ENCODE measurements around the gene PDE4B.

PDE4B gene

DNA sequence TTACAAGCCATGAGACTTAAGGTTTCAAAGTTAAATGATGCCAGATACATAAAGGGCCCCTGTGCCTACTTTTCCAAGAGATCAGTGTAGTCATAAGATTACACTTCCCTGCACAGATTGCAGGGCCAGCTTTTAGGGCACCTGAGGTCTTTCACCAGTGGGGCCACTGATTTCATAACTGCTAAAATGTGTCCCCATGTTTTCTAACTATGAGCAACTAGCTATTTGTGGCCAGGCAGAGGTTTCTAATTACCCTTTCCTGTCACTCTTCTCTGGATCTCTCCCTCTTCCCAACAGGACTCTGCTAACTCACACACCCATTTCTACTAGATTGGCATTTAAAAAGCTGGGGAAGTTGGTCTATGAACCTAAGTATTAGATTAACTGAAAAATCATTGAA lies 534.2 kb downstream of the PDE4B start:
- no peak for DNase-seq

DNA sequence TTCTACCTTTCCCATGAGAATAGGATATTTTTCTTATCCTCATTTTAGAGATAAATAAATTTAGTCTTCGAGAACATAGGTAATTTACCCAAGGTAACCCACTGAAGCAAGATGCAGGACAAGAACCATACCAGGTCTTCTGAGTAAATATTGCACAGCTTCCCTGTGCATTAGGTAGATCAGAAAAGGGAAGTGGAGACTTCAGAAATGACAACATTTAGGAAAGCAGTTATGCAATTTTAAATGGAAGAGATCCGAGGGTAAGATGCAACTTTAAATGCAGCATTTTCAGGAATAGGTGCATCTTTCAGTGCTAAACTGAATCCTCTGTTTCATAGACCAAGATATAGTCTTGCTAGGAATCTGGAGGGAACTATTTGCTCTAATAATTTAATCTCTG lies 534.9 kb downstream of the PDE4B start:
- no peak for DNase-seq

DNA sequence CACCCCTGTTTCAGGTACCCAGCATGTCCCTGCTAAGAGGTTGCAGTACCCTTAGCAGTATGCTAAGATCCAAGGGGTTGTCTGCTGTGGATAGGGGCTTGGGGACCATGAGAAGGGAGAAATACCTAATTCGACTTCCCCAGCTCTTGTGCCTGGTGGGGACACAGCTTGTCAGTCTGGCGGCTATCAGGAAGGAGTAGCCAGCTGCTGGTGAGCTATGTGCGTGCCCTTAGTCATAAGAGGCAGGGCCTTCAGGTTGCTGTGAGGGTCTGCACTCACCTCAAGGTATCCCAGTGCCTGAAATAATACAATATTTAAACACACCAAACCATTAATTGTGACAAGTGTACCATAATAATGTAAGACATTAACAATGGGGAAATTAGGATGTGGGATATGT lies 536.2 kb downstream of the PDE4B start:
- no peak for DNase-seq

DNA sequence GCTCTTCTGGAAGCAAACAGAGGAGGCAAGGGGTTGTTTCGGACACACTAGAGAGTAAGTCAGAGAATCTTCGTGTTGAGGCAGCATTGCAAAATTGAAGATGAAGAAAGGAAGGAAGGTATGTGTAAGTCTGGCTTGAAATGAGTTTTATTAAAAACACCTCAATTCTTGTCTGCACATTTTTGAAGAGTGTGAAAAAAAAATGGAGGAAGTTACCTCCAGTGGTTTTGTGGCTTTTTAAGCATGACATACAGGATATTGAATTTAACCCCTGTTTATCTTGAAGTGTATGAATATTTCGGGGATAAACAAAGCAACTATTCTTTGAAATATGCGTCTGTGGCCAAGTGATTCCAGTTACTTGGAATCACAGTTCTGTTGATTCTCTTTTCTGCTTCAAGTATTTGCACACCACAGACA lies 538.0 kb downstream of the PDE4B start:
- no peak for DNase-seq

DNA sequence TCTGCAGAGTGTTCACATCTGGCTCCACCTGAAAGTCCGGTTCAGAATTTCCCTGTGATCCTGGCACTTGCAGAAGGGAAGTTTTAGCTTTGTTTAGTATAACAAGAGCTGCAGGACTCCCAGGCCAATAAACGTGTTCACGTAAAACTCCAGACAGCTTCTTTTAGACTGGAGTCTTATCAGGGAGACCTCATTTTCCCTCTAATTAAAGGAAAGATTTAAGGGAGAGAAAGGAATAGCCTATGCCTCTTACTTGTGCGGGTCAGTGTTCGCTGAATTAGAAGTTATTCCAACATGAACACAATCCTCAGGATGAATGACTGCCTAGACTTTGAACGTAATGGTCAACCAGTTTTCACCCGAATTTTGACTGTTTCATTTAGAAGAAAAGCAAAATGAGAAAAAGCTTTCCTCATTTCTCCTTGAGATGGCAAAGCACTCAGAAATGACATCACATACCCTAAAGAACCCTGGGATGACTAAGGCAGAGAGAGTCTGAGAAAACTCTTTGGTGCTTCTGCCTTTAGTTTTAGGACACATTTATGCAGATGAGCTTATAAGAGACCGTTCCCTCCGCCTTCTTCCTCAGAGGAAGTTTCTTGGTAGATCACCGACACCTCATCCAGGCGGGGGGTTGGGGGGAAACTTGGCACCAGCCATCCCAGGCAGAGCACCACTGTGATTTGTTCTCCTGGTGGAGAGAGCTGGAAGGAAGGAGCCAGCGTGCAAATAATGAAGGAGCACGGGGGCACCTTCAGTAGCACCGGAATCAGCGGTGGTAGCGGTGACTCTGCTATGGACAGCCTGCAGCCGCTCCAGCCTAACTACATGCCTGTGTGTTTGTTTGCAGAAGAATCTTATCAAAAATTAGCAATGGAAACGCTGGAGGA lies 539.2 kb downstream of the PDE4B start:
- no peak for DNase-seq

DNA sequence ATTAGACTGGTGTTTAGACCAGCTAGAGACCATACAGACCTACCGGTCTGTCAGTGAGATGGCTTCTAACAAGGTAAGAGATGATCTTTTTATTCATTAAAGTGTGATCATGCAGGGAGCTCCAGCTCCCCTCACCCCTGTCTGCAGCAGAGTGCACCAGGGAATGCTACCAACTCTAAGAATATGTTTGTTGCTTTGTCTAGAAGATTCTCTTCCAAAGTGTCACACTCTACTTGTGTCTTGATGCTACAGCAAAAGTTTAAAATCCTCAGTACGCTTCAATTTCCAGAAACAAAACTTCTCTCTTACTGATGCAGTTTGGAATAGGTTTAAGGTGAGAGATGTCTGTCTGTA lies 539.8 kb downstream of the PDE4B start:
- no peak for DNase-seq

DNA sequence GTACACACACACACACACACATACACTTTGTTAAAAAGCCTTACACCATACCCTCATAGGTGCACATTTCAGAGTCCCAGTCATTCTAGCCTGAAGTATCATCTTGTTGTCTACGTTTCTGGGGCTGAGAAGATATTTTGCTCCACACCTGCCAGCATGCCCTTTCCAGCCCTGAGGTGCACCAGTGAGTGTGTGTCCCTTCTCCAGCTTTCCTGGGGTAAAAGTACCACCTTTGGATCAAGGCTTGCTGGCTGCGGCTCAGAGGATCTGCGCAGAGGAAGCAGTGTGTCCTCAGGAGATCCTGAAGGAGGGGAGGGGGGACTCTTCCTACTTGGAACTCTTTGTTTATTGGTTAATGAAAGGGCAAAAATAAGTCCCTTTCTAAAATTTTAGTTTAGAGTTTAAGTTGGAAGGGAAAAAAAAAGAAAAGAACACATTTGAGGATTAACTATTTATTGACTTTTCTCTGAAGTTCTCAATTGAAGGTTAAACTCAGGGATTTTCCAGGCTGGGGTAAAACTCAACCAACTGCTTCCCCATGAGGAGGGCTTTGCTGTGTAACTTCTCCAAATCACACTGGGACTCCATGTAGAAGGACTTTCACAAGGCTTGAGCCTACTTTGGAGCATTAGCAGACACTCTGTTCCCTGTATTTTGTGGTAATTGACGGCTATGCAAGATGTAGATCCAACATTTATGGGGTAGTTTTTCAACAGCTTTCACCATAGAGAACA lies 540.9 kb downstream of the PDE4B start:
- no peak for DNase-seq

DNA sequence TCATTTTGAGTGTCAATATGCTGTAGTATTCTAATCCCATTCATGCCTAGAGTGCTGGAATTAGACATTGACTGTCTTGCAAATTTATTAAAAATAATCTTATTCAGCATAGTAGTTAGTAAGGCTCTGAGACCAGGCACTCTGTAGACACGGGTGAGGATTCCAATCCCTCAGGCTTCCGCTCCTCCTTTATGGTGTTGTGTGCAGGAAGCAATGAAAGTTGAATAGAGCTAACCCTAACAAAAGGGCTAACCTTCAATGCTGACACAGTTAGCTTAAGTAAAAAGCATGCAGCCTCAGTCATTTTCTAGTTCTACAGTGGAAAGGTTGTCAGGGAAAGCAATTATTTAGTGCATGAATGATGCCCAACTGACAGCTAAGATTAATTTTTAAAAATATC lies 541.6 kb downstream of the PDE4B start:
- DNase-seq = no peak

DNA sequence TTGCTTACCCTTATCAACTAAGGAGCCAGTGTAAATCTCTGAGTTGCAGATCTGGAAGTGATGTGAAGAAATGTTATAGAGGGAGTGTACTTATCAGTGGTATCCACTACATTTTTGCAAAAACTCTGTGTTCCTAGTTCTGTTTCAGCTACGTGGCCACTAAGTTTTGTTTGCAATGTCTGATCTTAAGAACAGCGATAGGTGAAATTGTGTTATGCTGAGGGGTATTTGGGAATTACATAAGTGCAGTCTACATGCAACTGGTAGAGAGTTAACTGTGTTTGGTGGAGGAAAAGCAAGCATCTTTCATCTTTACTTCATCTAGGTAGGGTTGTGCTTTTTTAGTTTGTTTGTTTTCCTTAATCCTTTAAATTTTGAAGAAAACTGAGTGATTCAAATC lies 542.4 kb downstream of the PDE4B start:
- no peak for DNase-seq

DNA sequence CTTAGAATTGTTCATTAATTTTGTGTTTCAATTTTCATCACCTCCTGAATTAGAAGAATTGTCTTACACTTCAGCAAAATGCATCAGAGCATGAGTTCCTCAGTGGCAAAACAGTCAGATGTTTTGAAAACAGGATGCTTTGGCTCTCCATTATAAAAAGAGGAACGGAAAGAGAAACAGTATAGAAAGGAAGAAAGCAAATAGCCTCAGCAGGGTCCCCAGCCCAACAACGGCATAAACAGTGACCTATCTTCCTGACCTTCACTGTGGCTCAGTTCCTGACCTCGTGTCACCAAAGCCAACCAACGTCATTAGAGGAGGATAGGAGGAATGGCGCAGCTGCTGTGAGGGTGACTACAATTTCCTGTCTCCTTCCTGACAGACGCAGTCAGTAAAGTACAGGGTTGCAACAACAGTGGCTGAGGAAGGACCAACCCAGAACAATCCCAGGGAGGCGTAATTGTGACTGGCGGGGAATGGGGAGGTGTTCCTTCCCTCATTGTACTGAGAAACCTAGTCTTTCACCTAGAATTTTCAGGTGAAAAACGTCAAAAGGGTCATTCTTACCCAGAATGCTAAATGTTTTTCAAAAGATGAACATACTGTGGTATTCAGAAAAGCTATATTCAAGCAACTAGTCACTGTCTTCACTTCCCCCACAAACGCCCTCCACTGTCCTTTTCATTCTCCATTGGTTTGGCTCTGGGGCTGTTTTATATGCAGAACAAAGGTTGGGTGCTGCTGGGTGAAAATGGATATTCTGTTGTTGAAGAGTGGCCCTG lies 543.4 kb downstream of the PDE4B start:
- DNase-seq = no peak

DNA sequence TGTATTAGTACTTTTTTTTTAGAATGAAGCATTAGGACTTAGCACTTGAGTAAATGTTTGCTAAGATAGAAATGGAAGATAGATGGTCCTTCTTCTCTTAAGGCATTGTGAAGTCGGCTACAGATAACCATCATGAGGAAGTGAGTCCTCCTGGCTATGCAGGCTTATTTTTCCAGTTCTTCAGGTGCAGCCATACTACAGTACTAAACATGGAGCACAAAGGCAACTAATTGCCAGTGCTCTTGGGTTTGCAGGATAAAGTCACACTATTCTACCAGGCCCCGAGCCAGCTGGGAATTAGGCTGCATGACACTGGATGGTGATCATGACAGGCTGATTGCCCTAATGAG lies 543.9 kb downstream of the PDE4B start:
- DNase-seq = no peak

DNA sequence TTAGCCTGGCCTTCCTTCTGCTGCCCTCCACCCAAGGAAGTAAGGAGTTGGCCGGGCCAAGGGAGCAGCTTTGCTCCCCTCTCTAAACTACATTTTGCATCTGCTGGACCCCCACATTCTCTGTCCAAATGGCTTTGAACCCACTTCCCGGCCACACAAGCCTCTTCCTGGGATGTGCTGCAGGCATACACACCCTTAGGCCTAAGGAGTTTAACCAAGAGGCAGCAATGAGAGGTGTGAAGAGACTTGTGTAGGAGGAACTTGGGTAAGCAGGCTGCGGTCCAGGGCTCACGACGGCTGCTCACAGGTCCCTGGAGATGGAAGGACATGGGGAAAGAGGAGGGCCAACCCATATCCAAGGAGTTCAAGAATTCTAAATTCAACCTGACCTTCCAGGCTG lies 544.6 kb downstream of the PDE4B start:
- no peak for DNase-seq

DNA sequence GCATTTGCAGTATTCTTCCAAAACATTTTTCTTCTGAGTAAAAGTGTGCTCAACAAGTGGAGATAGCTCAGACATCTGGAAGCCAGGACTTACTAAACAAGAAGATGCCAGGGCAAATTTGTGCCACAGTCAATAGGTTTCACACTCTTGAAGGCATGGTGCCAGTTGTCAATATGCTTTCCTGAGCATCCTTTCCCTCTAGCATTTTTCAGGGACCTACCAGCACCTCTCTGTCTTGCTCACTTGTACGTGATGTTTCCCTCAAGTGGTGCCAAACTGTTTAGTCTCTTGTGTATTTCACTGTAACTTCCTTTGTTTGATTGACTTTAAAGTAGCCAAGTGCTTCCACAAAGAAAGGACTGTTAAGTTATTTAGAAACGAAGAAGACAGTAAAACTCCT lies 547.2 kb downstream of the PDE4B start:
- DNase-seq = no peak

DNA sequence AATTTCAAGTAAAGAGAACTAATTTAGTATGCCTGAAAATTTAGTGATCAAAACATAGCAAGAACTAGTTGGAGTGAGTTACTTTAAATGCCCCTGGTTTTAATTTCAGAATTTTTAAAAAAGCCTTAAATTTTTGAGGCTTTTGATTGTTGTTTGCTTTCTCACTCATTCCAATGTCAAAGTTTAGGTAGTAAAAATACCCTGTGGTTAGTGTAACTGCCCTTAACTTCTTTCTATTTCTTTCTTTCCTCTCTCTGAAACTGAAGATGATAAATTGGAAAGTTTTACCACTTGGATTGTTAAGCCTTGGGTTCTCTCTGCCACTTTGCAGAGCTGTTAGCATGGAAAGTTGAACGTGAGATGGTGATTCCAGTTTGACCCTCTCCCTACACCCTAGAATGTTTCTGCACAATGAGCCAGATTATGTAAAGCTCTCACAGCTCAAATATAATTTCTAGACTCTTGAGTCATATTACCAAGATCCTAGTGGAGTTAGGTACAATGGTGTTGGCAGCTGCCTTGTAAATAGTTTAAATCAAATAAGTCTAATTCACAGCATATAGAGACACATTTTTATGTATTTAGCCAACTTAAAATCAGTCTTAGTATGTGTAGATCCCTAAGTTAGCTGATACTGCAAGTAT lies 548.9 kb downstream of the PDE4B start:
- no peak for DNase-seq

DNA sequence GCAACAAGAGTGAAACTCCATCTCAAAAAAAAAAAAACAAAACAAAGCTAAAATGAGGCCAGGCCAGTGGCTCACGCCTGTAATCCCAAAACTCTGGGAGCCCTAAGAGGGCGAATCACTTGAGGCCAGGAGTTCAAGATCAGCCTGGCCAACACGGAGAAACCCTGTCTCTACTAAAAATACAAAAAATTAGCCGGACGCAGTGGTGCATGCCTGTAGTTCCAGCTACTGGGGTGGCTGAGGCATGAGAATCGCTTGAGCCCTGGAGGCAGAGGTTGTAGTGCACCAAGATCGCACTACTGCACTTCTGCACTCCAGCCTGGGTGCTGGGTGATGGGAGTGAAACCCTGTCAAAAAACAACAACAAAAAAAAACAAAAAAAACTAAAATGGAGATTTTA lies 550.0 kb downstream of the PDE4B start:
- no peak for DNase-seq

DNA sequence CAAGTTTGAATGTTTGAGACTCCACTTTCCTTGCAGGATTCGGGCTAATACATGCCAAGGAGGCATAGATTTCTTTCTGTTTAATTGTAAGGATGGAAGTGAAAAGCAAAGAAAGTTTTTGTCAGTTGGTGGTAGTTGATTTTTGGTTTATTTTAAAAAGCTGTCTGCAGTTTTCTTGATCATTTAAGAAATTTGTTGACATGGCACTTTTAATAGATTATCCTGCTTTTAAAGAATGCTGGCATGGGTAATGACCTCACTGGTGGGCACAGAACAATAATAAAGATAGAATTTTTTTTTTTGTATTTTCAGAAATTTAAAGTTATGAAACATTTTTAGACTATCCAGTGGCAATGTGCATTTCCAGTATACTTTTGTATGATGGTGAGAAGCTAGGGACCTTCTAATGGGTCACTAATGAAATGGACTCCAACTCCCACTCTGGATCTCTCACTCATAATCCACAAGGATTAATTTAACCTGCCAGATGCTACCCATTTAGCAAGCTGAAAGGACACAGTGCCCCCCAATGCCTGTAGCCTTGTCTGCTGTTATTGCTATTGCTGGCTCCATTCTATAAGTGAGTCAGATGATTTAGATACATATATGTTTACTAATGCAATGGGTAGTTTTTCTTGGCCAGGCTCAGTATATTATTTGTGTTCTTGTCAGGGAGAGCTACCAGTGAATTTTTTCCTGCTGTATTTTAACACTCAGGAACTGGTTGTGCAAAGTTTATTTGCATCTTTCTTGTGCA lies 551.1 kb downstream of the PDE4B start:
- DNase-seq = no peak

DNA sequence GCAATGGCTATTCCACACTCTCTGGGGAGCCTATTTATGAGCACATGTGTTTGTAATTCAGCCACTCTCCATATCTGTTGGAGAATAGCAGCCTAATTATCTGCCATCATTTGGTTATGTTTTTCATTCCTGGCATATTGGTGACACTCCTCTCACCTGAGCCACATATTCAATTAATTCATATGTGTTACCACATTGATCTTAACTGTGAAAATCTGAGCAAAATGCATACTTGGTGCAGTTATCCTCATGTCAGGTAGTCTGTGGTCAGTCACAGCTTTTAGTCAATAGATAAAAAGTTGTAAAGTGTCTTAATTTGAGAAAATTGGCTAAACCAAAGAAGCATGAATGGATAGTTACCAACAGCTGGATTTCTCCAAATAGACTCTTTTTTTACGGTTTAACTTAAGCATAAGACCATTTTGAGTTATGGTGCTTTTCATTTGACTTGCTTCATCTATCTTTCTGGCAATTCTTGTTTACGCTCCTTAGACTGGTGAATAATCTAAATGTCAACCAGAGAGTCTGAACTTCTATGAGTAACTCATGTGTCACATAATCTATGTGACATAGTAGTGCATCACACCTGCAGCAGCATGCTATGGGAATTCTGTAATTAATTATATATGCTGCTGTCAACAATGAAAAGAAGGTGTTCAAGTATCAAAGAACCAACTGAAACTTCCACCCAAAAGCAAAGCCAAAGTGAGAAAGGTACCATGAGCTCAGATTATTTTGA lies 553.5 kb downstream of the PDE4B start:
- DNase-seq = no peak

DNA sequence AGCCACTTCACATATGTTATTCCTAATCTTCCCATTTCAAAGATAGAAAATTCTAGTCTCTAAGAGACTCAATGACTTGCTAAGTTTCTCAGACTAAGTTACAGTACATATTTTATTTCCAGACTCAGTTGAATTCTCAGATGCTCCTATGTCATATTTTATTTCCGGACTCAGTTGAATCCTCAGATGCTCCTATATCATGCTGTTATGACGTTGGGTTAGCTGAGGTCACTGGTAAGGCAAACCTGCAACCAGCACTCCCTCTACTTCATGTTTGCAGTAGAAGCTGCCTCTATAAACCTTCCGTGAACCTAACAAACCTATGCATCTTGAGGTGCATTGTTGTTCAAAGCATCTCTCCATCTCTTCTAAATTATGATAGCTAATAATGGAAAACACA lies 554.2 kb downstream of the PDE4B start:
- no peak for DNase-seq

DNA sequence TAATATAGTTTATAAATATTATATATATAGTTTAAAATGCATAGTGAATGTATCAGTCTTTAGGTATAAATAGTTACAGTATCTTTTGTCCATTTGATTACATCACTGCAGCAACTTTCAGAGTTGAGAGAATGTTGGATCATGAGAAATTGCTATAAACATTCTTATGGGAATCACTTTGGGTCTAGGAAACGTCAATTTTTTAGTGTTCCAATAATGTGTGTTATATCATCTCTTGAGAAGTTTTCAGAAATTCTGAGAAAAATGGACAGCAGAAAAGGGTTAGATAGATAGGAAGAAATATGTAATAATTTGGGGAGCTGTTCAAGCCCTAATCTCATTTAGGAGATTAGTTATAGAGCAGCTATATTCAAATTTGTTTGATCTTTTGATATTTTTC lies 556.1 kb downstream of the PDE4B start:
- DNase-seq = no peak

DNA sequence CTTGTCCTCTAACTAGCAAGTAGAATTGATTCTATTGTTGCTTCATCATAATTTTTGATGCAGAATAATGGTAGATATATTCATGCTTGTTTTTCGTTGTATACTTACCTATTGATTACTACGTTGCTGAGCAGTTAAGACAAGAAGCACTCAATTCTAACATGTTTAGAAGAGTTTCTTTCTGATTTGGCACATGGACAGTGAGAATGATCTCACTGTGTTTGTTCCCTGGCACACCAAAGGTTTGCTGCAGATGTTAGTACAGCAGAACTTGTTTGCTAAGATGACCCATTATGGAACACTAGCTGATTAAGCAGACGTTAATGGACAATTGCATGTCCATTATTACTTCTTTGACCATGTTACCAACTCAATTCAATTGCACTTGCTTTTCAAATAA lies 556.5 kb downstream of the PDE4B start:
- no peak for DNase-seq

DNA sequence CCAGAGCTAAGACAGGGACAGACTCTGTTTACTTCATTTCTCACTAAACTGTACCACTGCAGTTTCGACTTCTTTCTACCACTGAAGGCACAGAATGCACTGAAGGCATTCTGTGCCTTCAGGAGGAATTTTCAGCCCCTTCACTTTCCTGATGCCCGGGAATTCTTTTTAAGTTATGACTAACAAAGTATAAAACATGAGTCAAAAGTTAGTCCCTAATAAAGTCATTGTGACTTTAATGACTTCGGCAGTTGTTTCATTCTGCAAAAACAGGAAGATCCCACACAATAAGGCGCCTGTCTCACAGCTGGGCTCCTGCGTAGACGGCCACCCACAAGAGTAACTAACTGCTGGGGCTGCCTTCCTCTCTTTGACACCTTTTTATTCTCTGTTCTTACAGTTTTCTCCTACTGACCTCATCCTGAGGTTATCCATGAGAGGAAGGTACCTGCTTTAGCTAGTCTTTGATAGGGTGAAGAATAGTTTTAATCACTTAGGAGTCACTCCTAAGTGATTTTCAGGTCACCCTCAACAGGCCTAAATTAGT lies 557.4 kb downstream of the PDE4B start:
- no peak for DNase-seq

DNA sequence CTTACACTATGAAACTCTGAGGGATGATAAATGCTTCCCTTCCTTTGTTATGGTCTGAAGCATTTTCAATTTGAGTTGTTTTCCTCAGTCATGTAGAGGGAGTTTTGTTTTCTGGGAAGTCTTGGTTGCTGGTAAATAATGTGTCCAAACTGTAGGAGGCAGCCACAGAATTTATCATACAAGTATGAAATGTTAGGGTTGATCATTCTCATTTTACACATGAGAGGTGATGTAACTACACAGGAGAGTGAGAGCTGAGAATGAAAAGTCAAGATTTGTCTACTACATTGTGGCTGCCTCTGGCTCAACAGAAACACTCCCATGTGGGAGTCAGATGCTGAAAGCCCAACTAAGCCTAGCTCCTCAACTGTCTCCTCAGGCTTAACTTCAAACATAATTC lies 558.8 kb downstream of the PDE4B start:
- no peak for DNase-seq

Measured in NCI-H146 (cell line).